Measurements from ENCODE around the gene ARHGEF3.
A peak's percentile ranks its signal among the peaks of the same experiment; 100 is the strongest.
"Not testable (repeated sequence)": the region's sequence is repeated elsewhere in the genome, so short reads cannot be mapped to it uniquely, and the experiment has no call there.

The ARHGEF3 gene

DNA sequence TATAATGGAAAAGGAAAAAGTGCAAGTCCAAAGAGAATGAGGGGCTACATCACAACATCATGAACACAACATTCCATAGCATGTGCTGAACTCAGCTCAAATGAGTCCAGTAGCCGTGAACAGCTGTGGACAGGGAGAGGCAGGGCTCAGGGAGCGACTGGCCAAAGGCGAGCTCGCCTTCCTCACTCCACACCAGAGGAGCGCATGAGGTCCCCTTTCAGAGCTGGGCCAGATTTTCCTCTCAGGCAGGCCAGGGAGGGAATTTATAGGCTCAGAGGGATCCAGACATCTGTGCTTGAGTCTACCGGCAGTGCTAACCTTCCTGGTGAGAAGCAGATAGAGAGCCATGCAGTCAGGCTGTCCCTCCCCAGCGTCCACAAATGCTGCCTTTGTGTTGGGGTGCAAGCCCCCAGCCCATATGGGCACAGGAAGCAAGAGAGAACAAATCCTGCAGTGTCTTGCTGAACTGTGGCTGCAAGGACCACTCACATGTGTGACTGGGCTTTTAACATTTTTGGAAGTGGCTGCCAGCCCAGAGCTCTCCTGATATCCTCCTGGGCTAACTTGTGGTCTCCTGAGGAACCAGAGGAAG lies 32.5 kb downstream of the ARHGEF3 start:
- DNase-seq: no peak

DNA sequence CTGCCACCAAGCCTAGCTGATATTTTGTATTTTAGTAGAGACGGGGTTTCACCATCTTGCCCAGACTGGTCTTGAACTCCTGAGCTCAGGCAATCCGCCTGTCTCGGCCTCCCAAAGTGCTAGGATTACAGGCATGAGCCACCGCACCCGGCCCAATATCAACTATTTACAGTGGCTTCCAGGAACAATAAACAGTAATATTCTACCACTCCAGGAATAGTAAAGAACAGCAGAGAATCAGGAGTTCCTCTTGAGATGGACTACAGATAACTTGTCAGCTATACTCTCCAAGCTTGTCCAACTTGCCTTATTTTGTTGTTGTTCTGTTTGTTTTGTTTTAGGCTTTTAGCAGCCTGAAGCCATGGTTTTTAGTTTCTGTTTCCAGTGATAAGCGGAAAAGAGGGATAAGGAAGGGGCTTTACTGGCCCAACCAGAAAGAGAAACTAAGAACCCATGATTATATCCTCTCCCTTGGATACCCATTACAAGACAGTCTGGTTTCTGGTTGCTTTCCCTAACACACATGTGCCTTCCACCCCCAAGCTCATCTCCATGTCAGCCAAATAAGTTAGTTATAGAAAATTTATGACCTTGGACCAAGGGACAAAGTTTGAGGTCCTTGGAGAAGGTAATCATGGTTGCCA lies 36.7 kb downstream of the ARHGEF3 start:
- no peak for DNase-seq

DNA sequence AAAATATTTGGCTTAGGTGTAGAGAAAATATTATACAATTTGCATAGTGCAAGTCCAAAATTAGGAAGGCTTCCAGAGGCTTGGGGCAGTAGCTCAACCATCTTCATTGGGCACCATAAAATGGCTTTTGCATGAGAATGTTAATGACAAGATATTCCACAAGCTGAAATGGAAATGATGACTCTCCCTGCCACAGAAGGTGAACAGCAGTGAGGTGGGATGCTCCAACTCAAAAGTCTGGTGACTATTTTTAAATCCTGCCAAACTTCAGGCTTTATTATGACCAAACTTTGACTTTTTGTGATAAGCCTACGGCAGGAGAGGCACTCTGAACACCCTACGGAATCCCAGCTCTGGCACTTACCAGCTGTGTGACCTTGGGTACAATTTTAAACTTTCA lies 37.6 kb downstream of the ARHGEF3 start:
- no peak for DNase-seq

DNA sequence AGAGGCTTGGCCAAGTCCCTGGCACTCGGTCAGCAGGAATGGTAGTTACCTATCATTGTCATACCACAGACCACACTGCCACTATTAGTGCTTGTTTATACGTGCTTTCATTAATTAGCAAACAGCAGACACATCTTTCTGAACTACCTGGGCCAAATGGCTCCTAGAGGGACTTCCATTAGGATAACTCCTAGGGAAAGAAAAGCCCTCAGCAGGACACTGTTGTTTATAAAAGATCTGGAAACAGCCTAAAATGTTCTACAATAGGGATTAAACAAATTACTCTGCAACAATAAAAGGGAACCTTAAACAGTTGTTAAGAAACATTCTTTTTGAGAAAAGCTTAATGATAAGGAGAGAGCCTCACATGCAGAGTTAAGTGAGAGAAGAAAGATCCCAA lies 38.5 kb downstream of the ARHGEF3 start:
- no peak for DNase-seq

DNA sequence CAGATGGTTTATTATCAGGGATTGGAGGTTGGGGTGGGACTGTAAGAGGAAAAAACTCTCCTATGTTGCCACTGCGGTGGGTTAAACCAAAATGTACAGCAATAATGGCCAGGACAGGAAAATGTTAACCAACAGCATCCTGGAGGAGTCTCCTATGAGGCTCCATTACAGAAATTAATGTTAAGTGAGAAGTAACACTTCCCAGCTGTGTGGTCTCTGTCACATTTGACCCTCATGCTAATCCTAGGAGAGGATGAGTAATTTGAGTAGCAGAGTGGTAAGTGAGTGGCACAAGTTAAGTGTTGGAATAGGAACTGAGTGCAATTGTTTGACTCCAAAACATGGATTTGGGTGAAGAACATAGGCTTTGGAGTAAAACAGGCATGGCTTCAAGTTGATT lies 39.0 kb downstream of the ARHGEF3 start:
- no peak for DNase-seq

DNA sequence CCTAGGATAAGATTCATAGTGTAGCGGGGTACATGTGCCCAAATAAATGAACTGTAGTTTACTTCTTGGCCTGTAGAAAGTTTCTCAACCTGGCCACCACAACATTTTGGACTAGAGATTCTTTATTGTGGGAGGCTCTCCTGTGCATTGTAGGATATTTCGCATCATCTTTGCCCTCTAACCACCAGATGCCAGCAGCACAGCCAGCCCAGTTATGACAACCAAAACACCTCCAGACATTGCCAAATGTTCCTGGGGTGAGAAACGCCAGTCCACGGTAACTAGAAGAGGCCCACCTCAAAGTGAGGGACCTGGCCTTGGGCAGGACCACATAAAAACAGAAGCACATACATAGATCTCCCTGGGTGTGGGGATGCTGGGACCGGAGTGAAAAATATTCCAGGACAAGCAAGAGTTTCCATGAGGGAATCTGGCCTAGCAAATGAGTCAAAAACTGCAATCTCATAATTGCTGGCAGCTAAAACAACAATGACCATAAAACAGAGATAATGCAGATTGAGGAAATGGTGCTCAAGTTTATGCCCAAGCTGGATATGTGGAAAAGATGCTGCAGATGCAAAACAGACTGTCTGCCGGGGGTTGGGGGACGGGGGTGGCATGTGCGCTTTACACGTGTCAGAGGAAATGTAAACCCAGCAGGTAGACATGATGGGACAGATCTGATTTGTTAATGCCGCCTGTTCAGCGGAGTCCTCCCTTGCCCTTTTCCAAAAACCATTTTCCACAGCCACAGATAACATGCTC lies 39.7 kb downstream of the ARHGEF3 start:
- no peak for DNase-seq

DNA sequence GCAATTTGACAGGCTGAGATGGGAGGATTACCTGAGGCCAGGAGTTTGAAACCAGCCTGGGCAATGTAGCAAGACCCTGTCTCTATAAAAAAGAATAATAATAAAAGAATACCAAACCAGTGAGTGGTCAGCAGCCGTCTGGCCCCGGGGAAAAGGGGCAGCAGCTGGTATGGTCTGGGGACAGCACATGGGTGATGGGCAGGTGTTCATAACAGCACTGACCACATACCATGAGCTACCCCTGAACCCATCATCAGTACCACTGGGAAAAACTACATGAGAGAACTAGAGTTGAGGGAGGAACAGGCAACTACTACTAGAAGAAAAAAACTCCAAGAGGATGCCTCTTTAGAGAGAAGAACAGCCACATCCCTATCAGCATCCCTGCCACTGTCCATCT lies 40.7 kb downstream of the ARHGEF3 start:
- no peak for DNase-seq

DNA sequence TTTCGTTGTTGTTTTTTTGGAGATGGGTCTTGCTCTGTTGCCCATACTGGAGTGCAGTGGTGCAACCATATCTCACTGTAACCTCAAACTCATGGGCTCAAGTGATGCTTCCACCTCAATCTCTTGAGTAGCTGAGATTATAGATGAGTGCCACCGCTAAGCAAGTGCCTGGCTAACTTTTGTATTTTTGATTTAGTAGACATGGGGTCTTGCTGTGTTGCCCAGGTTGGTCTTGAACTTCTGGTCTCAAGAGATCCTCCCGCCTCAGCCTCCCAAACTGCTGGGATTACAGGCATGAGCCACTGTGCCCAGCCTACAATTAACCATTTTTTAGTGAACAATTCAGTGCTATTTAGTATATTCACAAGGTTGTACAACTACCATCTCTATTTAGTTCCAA lies 42.2 kb downstream of the ARHGEF3 start:
- DNase-seq: no peak

DNA sequence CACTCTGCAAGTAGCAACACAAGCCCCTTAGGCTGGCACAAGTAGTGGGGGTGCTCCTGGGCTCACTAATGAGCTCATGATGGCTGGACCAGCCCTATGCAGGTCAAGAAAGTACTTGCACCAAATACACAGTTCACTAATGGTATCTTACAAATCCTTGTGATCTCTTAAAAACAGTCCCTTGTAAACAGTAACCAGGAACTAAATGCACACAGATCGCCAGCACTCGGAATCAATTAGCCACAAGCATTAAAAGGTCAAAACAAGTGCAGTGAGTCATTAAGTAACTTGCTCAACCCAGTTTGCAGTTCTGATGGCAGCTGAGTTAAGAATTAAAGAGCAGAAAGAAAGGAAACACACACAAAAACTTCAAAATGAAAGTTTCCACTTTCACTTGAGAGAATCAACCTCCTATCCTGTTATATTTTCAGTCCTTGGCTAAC lies 43.2 kb downstream of the ARHGEF3 start:
- no peak for DNase-seq

DNA sequence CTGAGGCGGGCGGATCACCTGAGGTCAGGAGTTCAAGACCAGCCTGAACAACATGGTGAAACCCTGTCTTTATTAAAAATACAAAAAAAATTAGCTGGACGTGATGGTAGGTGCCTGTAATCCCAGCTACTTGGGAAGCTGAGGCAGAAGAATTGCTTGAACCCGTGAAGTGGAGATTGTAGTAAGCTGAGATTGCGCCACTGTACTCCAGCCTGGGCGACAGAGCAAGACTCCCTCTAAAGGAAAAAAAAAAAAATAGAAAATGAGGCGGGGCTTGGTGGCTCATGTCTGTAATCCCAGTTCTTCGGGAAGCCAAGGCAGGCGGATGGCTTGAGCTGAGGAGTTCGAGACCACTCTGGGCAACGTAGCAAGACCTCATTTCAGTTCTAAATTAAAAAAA lies 43.7 kb downstream of the ARHGEF3 start:
- not testable (repeated sequence) for DNase-seq

DNA sequence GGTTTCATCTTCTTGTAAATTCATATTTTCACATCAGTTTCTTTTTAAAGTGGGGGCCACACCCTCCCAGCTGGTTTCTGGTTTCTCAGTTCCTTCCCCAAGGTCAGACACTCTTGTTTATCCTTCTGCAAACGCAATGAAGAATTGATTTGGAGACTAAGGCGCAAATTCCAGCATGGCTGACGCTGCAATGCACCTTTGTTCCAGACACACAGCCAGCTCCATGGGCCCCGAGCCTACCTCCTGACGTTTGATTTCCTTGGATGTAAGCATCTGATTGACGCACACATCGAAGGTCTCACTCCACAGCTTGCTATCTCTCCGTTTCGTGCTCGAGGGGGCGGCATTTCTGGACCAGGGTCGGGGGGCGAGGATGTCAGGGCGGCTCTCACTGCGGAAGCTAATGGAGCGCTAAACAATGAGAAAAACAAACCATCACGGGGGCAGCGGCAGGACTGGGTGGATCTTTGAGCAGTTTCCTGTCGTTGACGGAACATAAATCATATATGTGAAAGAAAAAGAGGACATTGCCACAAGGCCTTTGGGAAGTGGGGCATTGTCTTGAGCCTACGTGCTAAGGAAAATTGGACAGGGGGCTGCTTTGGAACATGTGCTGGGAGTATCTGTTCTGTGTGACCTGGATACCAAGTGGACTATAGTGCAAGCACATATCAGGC lies 46.9 kb downstream of the ARHGEF3 start:
- peak; percentile 46 for DNase-seq

DNA sequence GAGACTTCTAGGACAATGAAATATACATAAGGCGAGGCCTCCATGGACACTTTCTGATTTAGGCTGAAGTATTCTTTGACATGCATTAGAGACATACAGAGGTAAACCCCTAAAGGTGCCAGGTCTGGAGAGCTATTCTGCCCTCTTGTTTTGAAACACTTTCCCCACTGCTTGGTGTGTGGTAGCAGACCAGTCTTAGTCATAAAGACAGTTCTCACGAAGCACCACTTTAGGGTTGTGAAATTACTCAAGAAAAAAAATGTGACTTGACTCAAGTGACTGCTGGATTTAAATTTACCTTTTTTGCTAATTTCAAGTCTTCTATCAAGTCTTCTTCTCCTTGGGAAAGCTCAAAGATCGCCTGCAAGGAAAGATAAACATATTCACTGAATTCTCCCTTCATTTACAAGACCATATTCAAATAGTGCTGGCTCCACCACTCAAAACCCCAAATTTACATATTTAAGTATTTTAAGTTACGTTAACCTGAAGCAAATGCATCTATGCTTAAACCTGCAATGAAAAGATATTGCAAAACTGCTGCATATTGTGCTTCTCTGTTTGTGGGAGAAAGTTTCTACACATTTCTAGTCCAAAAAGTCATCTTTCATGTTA lies 48.4 kb downstream of the ARHGEF3 start:
- peak; percentile 40 for DNase-seq

DNA sequence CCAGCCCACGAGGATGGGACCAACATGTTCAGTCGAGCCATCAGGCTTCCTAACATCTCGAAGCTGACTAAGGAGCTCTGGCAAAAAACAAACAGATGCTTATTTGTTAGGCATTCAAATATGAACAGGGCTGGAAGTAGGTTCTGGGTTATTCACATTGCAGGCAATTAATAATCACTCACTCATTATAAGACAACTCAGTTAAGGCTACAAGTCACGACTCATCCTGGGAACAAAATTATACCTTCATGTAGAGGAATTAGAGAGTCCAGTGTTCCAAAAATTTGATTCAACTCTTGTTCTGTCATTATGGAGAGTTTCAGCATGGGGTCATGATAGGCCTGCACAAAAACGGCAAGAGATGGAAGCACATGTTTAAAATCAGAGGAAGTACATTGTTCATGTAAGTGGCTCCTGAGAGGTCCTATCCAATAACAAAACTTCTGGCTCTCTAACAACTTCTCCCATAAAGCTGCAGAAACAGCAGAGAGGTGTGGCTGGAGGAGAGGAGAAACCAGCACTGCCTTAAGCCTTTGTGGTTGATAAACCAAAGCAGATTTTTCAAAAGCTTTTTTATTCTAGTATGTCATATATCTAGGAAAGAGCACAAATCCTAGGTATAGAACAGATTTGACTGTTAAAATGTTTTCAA lies 50.6 kb downstream of the ARHGEF3 start:
- DNase-seq: no peak

DNA sequence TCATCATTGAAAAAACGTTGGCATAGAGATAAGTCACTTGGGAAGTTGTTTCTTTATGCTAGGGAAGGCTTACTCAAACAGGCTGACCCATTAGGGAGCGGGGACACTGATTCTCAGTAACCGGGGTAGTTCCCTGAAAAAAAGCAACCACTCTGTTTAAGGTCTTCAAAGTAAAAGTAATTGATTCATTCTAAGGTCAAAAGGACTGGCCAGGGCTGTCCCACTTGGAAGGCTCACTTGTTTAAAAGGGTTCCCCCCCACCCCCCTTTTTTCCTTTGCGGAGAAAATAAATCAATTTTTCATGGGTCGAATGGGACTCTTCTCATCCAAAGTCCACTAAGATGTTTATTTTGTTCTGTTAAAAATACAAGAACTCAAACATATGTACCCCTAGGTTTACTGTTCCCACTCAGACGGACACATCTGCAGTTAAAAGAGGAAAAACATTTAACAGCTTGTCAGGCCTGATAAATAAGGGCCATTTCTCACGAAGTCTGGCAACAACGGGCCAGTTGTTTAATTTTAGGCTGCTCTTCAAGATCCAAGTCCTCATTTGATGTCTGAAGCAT lies 53.0 kb downstream of the ARHGEF3 start:
- no peak for DNase-seq

DNA sequence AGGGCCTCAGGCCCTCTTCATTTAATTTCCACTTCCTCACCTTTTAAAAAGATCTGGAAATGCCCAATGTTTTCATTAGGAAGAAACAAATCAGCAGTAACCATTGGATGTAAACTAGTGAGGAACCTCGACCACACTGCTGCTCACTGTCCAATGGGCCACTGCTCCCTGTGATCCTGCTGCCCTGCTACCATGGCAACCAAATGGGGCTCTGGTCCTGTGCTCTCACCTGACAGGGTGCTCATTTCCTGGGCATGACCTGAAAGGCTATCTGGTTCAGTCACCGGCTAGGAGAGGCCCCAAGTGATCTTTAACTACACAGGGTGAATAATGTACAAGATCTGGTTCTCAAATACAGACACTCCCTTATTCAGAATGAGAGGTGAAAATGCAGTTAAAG lies 54.6 kb downstream of the ARHGEF3 start:
- DNase-seq: no peak

DNA sequence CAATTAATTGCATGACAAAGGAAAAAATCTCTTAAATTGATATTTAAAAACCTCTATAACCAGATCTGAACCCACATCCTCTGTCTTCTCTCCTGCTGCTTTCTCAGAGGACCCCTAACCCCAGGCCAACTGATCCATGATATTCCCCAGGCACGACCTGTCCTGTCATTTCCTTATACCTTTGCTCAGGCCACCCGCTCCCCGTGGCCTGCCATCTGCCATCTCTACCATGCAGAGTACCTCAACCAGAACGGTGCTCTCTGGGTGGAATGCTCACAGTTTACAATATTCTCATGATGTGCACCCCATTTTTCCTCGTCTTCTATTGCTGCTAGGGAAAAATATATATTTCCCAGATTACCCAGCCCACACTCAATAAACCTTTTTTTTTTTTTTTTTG lies 57.7 kb downstream of the ARHGEF3 start:
- no peak for DNase-seq

DNA sequence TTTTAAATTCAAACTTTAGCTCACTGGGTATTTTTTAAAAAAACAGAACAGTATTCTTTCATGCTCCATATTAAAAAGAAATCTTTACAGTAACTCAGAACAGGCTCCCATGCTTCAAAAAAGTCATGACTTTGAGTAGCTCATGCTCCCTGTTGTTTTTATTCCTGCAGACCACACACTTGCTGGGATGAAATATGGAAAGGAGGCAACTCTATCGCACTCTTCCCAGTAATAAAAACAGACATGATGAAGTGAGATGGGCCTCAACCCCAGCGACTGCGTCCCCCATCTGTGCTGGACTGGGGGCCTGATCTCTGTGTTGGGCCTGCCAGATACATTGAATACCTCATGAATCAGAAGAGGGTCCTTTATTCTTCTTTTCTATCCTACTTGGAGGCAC lies 58.9 kb downstream of the ARHGEF3 start:
- no peak for DNase-seq

DNA sequence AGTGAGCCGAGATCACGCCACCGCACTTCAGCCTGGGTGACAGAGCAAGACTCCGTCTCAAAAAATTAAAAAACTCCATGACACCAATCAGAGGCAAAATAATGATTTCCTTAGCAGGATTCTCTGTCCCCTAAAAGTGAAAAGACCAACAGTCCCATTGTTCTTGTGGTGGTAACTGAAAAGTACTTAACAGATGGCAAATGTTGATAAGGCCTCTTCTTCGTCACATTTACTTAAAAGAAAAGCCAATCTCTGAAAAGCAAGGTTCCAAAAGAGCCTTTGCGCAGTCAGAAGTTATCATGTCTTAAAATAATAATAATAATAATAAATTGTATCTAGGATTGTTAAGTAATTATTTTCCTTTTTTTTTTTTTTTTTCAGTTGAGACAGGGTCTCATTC lies 62.7 kb downstream of the ARHGEF3 start:
- DNase-seq: no peak

DNA sequence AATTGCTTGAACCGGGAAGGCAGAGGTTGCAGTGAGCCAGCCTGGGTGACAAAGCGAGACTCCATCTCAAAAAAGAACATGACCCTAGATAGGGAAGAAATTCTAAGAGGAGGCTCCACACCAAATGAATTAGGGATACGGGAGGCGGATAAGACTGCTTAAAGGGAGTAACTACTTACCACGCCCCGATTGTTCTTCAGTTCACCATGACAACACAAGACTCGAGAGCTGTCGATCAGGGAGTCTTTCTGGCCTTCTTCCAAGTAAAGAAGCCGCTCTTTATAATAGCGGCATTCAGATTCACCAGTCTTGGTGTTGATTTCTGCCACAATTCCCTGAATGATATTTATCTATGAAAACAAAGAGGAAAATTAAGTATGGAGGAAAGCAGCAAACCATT lies 64.7 kb downstream of the ARHGEF3 start:
- DNase-seq: no peak

DNA sequence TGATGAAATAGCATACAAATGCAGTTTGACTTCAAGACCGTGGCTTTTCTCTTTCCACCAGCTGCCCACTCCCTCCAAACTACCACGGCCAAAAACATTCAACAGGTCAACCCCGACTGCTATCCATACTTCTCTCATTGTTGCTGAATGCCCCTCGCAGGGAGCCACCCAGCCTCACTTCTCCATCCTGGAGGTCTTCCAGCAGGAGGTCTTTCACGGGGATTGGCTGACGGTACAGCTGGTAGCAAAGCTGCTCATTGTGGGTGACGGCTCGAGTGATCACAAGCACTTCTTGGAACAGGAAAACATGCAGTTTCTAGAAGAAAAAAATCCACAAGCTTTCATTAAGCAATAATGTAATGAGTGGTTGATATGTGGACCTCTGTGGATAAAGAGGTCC lies 69.6 kb downstream of the ARHGEF3 start:
- no peak for DNase-seq

DNA sequence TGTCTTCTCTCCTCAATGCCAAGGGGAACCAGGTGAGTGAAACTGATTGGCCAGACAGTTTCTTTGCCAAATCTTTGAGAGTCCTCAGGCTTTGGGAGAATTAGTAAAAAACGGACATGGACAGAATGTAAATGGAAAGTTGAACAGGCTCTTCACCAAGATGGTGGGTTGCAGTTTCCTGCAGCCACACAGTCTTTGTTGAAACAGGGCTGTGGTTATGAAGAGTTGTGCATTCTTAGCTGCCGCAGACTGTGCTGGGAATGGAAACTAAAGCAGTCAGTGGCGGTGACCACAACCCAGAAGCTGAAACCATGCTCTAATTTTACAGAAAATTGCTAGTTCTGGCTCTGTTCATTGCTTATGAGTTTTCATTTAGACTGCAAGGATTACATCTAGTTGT lies 76.6 kb downstream of the ARHGEF3 start:
- peak; percentile 55 for DNase-seq

DNA sequence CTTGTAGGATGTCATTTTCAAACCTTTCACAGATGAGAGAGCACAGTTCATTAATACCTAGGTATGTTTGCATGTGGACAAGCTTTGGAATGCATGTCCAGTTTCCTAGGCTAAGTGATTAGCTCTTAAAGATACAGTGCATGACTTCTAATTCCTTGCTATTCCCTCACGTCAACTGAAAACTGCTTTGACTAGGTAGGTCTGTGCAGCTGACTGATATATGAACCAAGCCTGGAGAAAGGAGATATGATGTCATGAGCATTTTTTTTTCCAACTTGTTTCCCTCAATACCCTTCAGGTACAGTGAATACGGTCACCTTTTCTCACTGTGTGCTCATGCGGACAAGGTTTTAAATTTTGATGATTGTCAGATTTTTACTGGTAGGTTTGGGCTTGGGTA lies 77.1 kb downstream of the ARHGEF3 start:
- DNase-seq: no peak
